ENCODE data around the gene L3HYPDH. TPM values are rescaled to one million over a fixed set of nuclear protein-coding genes. Genes with fewer than 3 reads are reported as not detected.

L3HYPDH gene
- total RNA-seq = 8.8 TPM
- long read RNA-seq, partial matches to known transcripts = 0 of 4 reads
- long read RNA-seq, other reads (novel, unspliced or antisense) = 2 of 4 reads

DNA sequence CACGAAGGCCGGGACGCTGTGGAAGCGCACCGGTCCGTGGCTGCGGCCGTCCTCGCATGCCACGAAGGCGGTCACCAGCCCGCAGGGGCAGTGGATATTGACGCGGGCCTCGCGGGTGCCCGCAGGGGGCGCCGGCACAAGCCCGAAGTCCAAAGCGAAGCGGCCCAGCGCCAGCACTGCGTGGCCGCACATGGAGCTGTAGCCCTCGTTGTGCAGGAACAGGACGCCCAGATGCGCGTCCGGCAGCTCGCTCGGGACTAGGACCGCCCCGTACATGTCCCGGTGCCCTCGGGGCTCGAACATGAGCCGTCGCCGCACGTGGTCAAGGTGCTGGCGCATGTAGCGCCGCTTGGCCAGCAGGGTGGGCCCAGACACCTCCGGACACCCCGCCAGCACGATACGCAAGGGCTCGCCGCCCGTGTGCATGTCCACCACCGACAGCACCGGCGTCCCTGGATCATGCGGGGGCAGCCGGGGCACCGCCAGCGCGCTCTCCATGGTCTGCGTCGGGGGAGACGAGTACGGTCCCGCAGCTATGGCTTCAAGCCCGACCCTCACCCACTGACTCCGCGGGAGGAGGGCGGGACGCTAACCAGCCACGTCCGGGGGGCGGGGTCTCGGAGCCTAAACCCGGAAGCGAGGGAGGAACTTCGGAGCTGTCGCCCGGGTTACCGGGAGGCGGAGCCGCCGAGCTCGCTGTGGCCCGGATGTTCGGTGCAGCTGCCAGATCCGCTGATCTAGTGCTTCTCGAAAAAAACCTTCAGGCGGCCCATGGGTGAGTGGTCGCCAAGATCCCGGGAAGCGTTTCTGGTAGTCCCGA lies at the start of gene L3HYPDH, which contains the start of gene JKAMP:
Gene L3HYPDH, minus strand, starts transcription at position 590 of the 820 bp plus-strand sequence. Its CDS starts 92 bp downstream, at position 498.
Gene JKAMP, plus strand, starts transcription at position 699 of the 820 bp plus-strand sequence. Its CDS starts 73 bp downstream, at position 772.
- DNase-seq (ENCODE audit: missing footprints) = peak; percentile 100
- intact Hi-C loops (cut with DNase I) = loop anchor here (5.0 kb wide), 1 partner anchor 1498 kb away; the partner anchor contains the start of genes SLC38A6 and TRMT5
- peak; percentile 98 for ATAC-seq

DNA sequence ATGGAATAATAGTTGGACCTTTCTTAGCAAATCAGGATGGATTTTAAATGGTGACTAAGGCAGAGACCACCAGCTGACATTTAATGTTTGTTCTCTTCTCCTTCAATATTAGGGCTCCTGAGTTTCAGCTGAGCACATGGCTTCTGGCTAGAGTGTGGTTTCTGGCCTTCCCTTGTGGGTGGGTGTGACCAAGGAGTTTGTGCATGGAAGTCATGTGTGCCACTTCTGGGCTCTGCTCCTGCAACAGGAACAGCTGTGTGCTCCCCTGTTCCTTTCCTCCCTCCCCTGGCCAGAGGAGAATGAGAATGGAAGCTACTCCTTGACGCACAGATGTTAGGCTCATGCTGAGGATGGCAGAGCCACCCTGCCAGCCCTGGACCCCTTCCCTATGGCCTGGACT lies 48.2 kb upstream of the L3HYPDH start:
- DNase-seq (ENCODE audit: missing footprints) (no peak), ATAC-seq (no peak)
- intact Hi-C loops (cut with DNase I) = no loop called here

DNA sequence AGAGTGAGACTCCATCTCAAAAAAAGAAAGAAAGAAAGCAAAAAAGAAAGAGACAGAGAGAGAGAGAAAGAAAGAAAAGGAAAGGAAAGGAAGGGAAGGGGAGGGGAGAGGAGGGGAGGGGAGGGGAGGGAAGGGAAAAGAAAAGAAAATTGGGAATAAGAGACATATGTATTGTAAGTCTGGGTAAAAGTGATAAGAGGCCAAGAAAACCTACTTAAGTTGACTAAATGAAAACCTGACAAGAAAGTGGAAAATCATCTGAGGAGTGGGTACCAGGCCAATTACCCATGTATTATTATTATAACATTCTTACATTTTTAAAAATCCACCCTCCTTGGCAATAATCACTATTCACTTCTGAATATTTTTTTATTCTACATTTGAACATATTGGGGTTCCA lies 46.1 kb upstream of the L3HYPDH start:
- DNase-seq (ENCODE audit: missing footprints) = no peak

GRCh38 chr14:59529189-59529588 lies 45.0 kb upstream of the L3HYPDH start:
- ATAC-seq (no peak), DNase-seq (ENCODE audit: missing footprints) (no peak)
- intact Hi-C loops (cut with DNase I) = no loop called here

More for the DNA sequence above, 46.1 kb upstream of the L3HYPDH start:
- intact Hi-C loops (cut with DNase I) = no loop called here
- no peak for ATAC-seq

GRCh38 chr14:59520224-59520623 lies 36.0 kb upstream of the L3HYPDH start:
- intact Hi-C loops (cut with DNase I) = no loop called here
- ATAC-seq (no peak), DNase-seq (ENCODE audit: missing footprints) (no peak)

- intact Hi-C loops (cut with DNase I) = no loop called here
- ATAC-seq (no peak), DNase-seq (ENCODE audit: missing footprints) (no peak)
Observed at GRCh38 chr14:59511916-59512575, 27.8 kb upstream of the L3HYPDH start.

DNA sequence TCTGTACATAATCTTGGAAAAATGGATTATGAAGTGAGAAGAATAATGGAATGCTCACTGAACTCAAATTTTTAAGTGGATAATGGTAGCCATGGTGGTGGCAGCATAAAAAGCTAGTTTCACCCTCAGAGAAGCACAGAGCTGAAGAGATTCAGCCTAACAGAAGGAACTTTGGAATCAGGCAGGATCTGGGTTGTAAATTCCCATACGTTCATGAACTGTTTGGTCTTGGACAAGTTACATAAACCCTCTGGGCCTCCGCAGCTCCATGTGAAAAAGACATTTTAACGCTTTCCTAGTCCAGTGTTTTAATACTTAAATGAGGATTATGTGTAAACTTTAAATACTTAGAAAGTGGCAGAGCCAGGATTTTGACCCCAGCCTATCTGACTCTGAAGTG lies 26.8 kb upstream of the L3HYPDH start:
- DNase-seq (ENCODE audit: missing footprints) = no peak
- no peak for ATAC-seq
- intact Hi-C loops (cut with DNase I) = no loop called here

DNA sequence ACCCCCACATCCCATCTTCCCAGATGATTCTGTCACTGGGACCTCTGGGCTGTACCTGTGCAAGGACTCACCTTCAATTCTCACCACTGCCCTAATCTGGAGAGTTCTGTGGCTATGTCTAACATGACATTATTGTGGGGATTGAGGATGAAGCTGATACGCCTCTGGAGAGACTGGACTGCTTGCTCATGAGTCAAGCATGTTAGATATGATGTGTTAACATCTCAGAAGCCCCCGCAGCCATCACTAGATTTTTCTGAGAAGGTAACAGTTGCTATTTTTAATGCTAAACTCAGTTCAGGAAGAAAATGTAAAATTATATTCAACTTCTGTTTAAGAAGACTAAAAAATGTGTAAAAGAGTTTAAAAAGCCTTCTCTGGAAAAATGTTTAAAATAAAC lies 25.8 kb upstream of the L3HYPDH start:
- intact Hi-C loops (cut with DNase I) = no loop called here

GRCh38 chr14:59509101-59509500 lies 24.9 kb upstream of the L3HYPDH start:
- ATAC-seq = no peak
- intact Hi-C loops (cut with DNase I) = no loop called here
- no peak for DNase-seq (ENCODE audit: missing footprints)

More for the DNA sequence above, 25.8 kb upstream of the L3HYPDH start:
- ATAC-seq (no peak), DNase-seq (ENCODE audit: missing footprints) (no peak)

GRCh38 chr14:59507752-59508103 lies 23.5 kb upstream of the L3HYPDH start:
- intact Hi-C loops (cut with DNase I) = no loop called here

GRCh38 chr14:59507063-59507751 lies 23.0 kb upstream of the L3HYPDH start:
- no peak for DNase-seq (ENCODE audit: missing footprints)

More at GRCh38 chr14:59507752-59508103, 23.5 kb upstream of the L3HYPDH start:
- DNase-seq (ENCODE audit: missing footprints) (no peak), ATAC-seq (no peak)

DNA sequence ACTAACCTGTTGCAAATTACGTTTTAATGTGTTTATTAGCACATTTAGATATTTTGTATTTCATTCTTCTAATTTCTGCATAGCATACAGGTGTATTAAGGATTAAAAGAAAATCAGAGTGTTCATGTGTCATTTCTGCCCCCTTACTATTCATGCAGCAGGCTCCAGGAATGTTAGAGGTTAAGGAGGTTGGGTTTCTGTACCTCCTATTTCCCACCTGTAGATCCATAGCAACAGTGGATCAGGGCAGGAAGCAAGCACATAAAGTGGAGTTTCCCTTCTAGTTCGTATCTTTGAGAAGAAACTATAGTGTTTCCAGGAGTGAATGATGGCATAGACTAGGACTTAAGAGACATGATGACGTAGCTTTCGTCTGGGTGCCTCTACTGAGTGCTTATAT lies 19.0 kb upstream of the L3HYPDH start:
- intact Hi-C loops (cut with DNase I) = no loop called here
- ATAC-seq = no peak
- DNase-seq (ENCODE audit: missing footprints) = no peak

More at GRCh38 chr14:59507063-59507751, 23.0 kb upstream of the L3HYPDH start:
- peak; percentile 63 for ATAC-seq
- intact Hi-C loops (cut with DNase I) = no loop called here

DNA sequence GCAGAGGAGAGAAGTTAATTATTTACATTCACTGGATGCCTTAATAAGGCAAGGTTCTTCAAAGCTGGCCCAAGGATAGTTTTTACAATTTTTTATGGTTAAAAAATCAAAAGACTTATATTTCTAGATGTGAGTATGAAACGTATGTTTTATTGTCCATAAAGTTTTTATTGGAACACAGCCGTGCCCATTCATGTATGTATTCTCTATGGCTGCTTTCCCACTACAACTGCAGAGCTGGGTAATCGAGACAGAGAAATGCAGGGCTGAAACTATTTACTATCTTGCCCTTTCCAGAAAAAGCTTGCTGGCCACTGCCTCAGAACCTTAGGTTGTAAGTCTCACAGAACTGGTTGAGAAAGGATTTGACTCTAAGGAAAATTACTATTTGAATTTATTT lies 16.5 kb upstream of the L3HYPDH start:
- no peak for ATAC-seq
- DNase-seq (ENCODE audit: missing footprints) = no peak
- intact Hi-C loops (cut with DNase I) = no loop called here

DNA sequence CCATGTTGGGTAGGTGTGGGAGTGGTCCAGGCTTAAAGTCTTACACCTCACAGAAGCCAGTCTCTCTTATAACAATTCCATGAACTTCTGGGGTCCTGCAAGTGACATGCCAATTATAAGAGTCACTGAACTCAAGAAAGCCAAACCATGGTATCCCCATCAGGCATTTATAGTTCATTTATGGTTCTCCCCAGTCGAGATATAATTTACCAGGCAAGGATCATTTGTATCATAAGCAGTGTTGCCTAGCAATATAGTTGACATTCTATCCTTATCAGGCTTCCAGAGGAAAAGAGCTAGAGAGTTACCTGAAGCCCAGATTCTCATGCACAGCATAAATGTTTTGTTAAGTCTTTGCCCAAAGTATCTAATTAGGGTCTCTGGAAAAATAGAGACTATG lies 8.2 kb upstream of the L3HYPDH start:
- ATAC-seq = no peak
- intact Hi-C loops (cut with DNase I) = loop anchor here (5.0 kb wide), 1 partner anchor 670 kb away; no protein-coding TSS in a partner anchor
- no peak for DNase-seq (ENCODE audit: missing footprints)

DNA sequence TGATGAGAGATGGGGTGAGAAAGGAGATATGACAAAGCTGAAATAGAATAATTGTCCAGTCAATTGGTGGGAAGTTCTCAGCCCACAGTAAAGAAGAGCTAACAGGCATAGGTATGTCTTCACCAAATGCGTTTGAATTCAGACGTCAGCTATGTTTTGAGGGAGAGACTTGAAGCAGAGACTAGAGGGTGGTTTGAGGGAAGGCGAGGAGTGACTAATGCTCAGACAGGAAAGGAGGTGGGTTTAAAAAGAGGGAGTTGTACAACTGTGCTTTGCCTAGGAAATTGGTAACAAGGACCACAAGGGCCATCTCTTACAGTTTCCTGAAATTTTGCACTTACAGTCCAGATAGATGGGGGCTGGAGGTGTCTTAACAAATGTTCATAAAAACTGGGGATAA lies 6.5 kb upstream of the L3HYPDH start:
- DNase-seq (ENCODE audit: missing footprints) = no peak
- intact Hi-C loops (cut with DNase I) = loop anchor here (5.0 kb wide), 1 partner anchor 672 kb away; no protein-coding TSS in a partner anchor
- no peak for ATAC-seq

DNA sequence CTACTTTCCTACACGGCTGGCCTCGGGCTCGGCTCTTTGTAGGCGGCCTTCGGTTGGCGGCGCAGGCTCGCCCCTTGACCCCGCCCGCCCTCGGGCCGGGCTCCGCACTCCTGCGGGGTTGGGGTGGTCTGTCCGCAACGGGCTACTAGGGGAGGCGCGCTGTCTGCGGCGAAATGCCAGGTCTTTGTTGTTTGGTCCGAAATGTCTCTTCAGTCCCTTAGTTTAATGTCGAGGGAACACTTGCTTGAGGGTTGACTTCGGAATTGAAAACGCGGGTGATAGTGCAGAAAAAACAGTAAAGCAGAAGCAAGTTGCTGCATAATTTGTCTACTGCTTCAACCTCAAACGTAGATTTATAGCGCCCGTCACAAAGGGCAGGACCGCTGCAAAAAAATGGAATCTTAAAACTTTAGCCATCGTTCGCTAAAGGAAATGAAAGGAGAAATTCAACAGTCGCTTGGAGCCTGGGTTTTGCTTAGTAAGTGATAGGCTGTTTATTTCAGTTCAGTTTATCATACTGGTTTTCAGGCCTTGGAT lies 499 bp upstream of the L3HYPDH start:
- intact Hi-C loops (cut with DNase I) = loop anchor here (5.0 kb wide), 1 partner anchor 1498 kb away; the partner anchor contains the start of genes SLC38A6 and TRMT5
- DNase-seq (ENCODE audit: missing footprints) (no peak), ATAC-seq (peak; percentile 55)

GRCh38 chr14:59483363-59483762 lies 845 bp downstream of the L3HYPDH start:
- ATAC-seq (no peak), DNase-seq (ENCODE audit: missing footprints) (no peak)
- intact Hi-C loops (cut with DNase I) = loop anchor here (5.0 kb wide), 1 partner anchor 1499 kb away; the partner anchor contains the start of genes SLC38A6 and TRMT5

DNA sequence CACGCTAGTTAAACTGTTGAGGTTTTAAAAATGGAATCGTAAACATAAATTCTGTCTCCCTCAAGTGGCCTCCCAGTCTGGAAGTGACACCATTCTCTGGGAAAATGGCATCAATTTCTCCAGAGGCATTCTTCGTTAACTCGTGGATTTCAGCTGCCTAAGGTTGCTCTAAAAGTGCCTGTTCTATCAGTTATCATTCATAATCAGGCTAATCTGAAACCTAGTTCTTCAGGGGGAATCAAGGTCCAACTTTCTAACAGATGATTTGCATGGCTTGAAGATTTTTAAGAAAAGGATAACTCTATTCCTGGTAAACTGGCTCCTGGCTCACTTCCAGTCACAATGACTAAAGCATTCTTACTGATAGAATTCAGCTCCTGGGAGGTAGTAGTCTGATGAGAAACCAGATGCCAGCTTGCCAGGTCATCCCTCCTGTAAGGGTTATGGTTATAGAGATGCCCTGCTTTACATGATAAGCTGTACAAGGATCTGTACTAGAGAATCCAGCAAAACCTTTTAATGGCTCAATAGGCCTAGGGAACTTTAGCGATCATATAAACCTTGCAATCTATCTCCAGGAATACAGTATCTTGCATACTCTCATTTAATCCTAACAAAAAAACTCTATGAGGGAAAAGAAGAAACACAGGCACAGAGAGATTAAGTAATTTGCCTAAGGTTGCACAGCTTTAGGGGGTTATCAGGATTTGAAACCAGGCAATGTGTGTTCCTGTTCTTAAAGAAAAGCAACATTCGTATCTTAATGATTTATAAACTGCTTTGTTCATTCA lies 1.5 kb downstream of the L3HYPDH start:
- ATAC-seq (no peak), DNase-seq (ENCODE audit: missing footprints) (no peak)
- intact Hi-C loops (cut with DNase I) = loop anchor here (5.0 kb wide), 1 partner anchor 1500 kb away; the partner anchor contains the start of genes SLC38A6 and TRMT5
